ENCODE data around the gene UPK2. TPM values are rescaled to one million over a fixed set of nuclear protein-coding genes. Genes with fewer than 3 reads are reported as not detected.

UPK2 gene
- total and polyA plus RNA-seq, 2 of the 13 experiments (the other 11 are each of a cell fraction or from before 2014, with no cell fraction given), result not detected

GRCh38 chr11:119006656-119007055 lies 50.6 kb downstream of the UPK2 start:
- no peaks in the 10 kb centered on the region for H4K20me1 ChIP-seq (ENCODE audit: insufficient read depth, low read length)
- POLR2A ChIA-PET, result no interaction called here
- no peak overlapping the region for H3K9ac ChIP-seq (ENCODE audit: insufficient read depth, low read depth, low read length)
- 93% methylated on average over 4 of the region's 4 CpGs for WGBS (ENCODE audit: low lambda C conversion rate)
- DNase-seq (ENCODE audit: low spot score), result no peak
- H3K4me2 ChIP-seq (ENCODE audit: low read depth, low read length), result no peak overlapping the region
- no peaks in the 10 kb centered on the region for H3K27me3 ChIP-seq (ENCODE audit: control insufficient read depth in 1 of 2, insufficient read depth in 2 of 2, low read length in 2 of 2)
- H3K79me2 ChIP-seq (ENCODE audit: insufficient read depth, low read length), result no peaks in the 10 kb centered on the region
- CTCF ChIA-PET (ENCODE audit: low intra/inter-chr PET ratio, low total read pairs), result no interaction called here
- TF ChIP-seq ZNF891 (CRISPR knock-in tag; IDR thresholded peaks at IDR 0.05) (no peak), GMEB2 (CRISPR knock-in tag; IDR thresholded peaks at IDR 0.05; ENCODE audit: low read depth) (no peak), EEA1 (CRISPR knock-in tag; IDR thresholded peaks at IDR 0.05; ENCODE audit: borderline replicate concordance) (no peak), FOXK1 (CRISPR knock-in tag; IDR thresholded peaks at IDR 0.05; ENCODE audit: borderline replicate concordance, low read depth) (no peak), LRRFIP1 (CRISPR knock-in tag; conservative IDR thresholded peaks at IDR 0.05) (no peak), ZMYM4 (CRISPR knock-in tag; IDR thresholded peaks at IDR 0.05) (no peak), NR1H2 (CRISPR knock-in tag; IDR thresholded peaks at IDR 0.05; ENCODE audit: borderline replicate concordance, low read depth) (no peak), SAFB2 (CRISPR knock-in tag; IDR thresholded peaks at IDR 0.05; ENCODE audit: borderline replicate concordance, low read depth) (no peak), SMC3 (IDR thresholded peaks at IDR 0.05; ENCODE audit: low read length) (no peak)
- FAIRE-seq, result no peak
- no peak overlapping the region for H3K27ac ChIP-seq (ENCODE audit: extremely low read length, insufficient read depth, low read length)
- no peaks in the 10 kb centered on the region for H3K9me3 ChIP-seq (ENCODE audit: low read length)
- no peaks in the 10 kb centered on the region for H3K4me1 ChIP-seq (ENCODE audit: insufficient read depth, low read length)
- in situ Hi-C loops (cut with HindIII; ENCODE audit: extremely low pct_ligation_motif_present, low pct_unique_long_range_greater_than_20kb), result no loop called here
- peaks cover 8 to 40% of the 10 kb centered on the region in 2 experiments; a peak in 4 of 5 replicates for H3K36me3 ChIP-seq (replicated peaks in 1 of 2; ENCODE audit: control insufficient read depth in 1 of 2, insufficient read depth in 2 of 2, low read length in 2 of 2)
- no peak overlapping the region for H2AFZ ChIP-seq (ENCODE audit: low read length)
- intact Hi-C loops (cut with micrococcal nuclease; ENCODE audit: unreplicated experiment), result no loop called here
- BruUV-seq (replicated peaks), result no TSS peak
- ATAC-seq, result no peak
- H3K4me3 ChIP-seq (replicated peaks in 1 of 3; ENCODE audit: insufficient read depth in 1 of 3, low read depth in 2 of 3, low read length in 3 of 3), result no peak overlapping the region

Small RNA genes within 50 kb of the gene (microRNA-seq; reads per million reads assigned to microRNA genes)
- gene MIR4492, result not detected

Small RNA genes within 50 kb of the gene (small RNA-seq; reads per million reads assigned to genes)
- gene AP003392.2 (ENCODE audit: insufficient read depth in 2 of 3, insufficient read length in 3 of 3, low read depth in 2 of 3, low replicate concordance in 1 of 3) (0 reads per million in 3 experiments), gene MIR4492 (ENCODE audit: insufficient read depth in 2 of 3, insufficient read length in 3 of 3, low read depth in 2 of 3, low replicate concordance in 1 of 3) (0 reads per million in 3 experiments), gene RF00017 (ENCODE audit: insufficient read depth in 2 of 3, insufficient read length in 3 of 3, low read depth in 2 of 3, low replicate concordance in 1 of 3) (0 reads per million in 3 experiments), gene RF00019 (ENCODE audit: insufficient read depth in 2 of 3, insufficient read length in 3 of 3, low read depth in 2 of 3, low replicate concordance in 1 of 3) (0 reads per million in 3 experiments), gene RN7SL688P (ENCODE audit: insufficient read depth in 2 of 3, insufficient read length in 3 of 3, low read depth in 2 of 3, low replicate concordance in 1 of 3) (0 reads per million in 3 experiments)

Other genes starting within 250 kb of the UPK2 start
- gene DDX6, start 165.1 kb upstream of the UPK2 start, total RNA-seq (2016; rRNA removed; fragmentation: Illumina TruSeq; extraction: Trizol), result 59.2 and 163 TPM in 2 replicates
- 20.9 and 21.1 TPM in 2 replicates for gene DDX6, start 165.1 kb upstream of the UPK2 start, polyA plus RNA-seq (2011; rRNA removed)
- not detected in 2 replicates for gene CXCR5, start 72.4 kb upstream of the UPK2 start, total RNA-seq (2016; rRNA removed; fragmentation: Illumina TruSeq; extraction: Trizol)
- not detected in 2 replicates for gene CXCR5, start 72.4 kb upstream of the UPK2 start, polyA plus RNA-seq (2011; rRNA removed)
- gene BCL9L, start 30.4 kb upstream of the UPK2 start, total RNA-seq (2016; rRNA removed; fragmentation: Illumina TruSeq; extraction: Trizol), result 3.7 and 5.5 TPM in 2 replicates
- gene BCL9L, start 30.4 kb upstream of the UPK2 start, polyA plus RNA-seq (2011; rRNA removed), result 4.1 and 4.5 TPM in 2 replicates
- gene FOXR1, start 15.5 kb downstream of the UPK2 start, total RNA-seq (2016; rRNA removed; fragmentation: Illumina TruSeq; extraction: Trizol), result not detected in 2 replicates
- gene FOXR1, start 15.5 kb downstream of the UPK2 start, polyA plus RNA-seq (2011; rRNA removed), result not detected in 2 replicates
- 9.2 and 25.0 TPM in 2 replicates for gene CENATAC, start 41.8 kb downstream of the UPK2 start, total RNA-seq (2016; rRNA removed; fragmentation: Illumina TruSeq; extraction: Trizol)
- 19.8 and 21.7 TPM in 2 replicates for gene CENATAC, start 41.8 kb downstream of the UPK2 start, polyA plus RNA-seq (2011; rRNA removed)
- 1,415 and 1,643 TPM in 2 replicates for gene RPS25, start 62.0 kb downstream of the UPK2 start, total RNA-seq (2016; rRNA removed; fragmentation: Illumina TruSeq; extraction: Trizol)
- 647 and 839 TPM in 2 replicates for gene RPS25, start 62.0 kb downstream of the UPK2 start, polyA plus RNA-seq (2011; rRNA removed)
- gene TRAPPC4, start 62.5 kb downstream of the UPK2 start, total RNA-seq (2016; rRNA removed; fragmentation: Illumina TruSeq; extraction: Trizol), result 97.4 and 124 TPM in 2 replicates
- gene TRAPPC4, start 62.5 kb downstream of the UPK2 start, polyA plus RNA-seq (2011; rRNA removed), result 126 and 140 TPM in 2 replicates
- gene SLC37A4, start 74.6 kb downstream of the UPK2 start, total RNA-seq (2016; rRNA removed; fragmentation: Illumina TruSeq; extraction: Trizol), result 25.6 and 43.0 TPM in 2 replicates
- 56.1 and 59.7 TPM in 2 replicates for gene SLC37A4, start 74.6 kb downstream of the UPK2 start, polyA plus RNA-seq (2011; rRNA removed)
- gene HYOU1, start 100.9 kb downstream of the UPK2 start, total RNA-seq (2016; rRNA removed; fragmentation: Illumina TruSeq; extraction: Trizol), result 50.0 and 127 TPM in 2 replicates
- gene HYOU1, start 100.9 kb downstream of the UPK2 start, polyA plus RNA-seq (2011; rRNA removed), result 155 and 164 TPM in 2 replicates
- 21.6 and 23.3 TPM in 2 replicates for gene VPS11, start 111.5 kb downstream of the UPK2 start, total RNA-seq (2016; rRNA removed; fragmentation: Illumina TruSeq; extraction: Trizol)
- gene VPS11, start 111.5 kb downstream of the UPK2 start, polyA plus RNA-seq (2011; rRNA removed), result 13.7 and 18.9 TPM in 2 replicates
- gene HMBS, start 128.6 kb downstream of the UPK2 start, total RNA-seq (2016; rRNA removed; fragmentation: Illumina TruSeq; extraction: Trizol), result 9.4 and 14.0 TPM in 2 replicates
- 46.8 and 46.9 TPM in 2 replicates for gene HMBS, start 128.6 kb downstream of the UPK2 start, polyA plus RNA-seq (2011; rRNA removed)
- gene DPAGT1, start 145.6 kb downstream of the UPK2 start, total RNA-seq (2016; rRNA removed; fragmentation: Illumina TruSeq; extraction: Trizol), result 15.1 and 37.6 TPM in 2 replicates
- 63.9 and 70.7 TPM in 2 replicates for gene DPAGT1, start 145.6 kb downstream of the UPK2 start, polyA plus RNA-seq (2011; rRNA removed)
- 1.2 and 3.7 TPM in 2 replicates for gene C2CD2L, start 151.0 kb downstream of the UPK2 start, total RNA-seq (2016; rRNA removed; fragmentation: Illumina TruSeq; extraction: Trizol)
- 5.5 and 6.0 TPM in 2 replicates for gene C2CD2L, start 151.0 kb downstream of the UPK2 start, polyA plus RNA-seq (2011; rRNA removed)
- gene HINFP, start 165.3 kb downstream of the UPK2 start, total RNA-seq (2016; rRNA removed; fragmentation: Illumina TruSeq; extraction: Trizol), result 13.3 and 15.1 TPM in 2 replicates
- gene HINFP, start 165.3 kb downstream of the UPK2 start, polyA plus RNA-seq (2011; rRNA removed), result 21.4 and 27.5 TPM in 2 replicates
- not detected in 2 replicates for gene ABCG4, start 192.8 kb downstream of the UPK2 start, total RNA-seq (2016; rRNA removed; fragmentation: Illumina TruSeq; extraction: Trizol)
- gene ABCG4, start 192.8 kb downstream of the UPK2 start, polyA plus RNA-seq (2011; rRNA removed), result not detected in 2 replicates
- 6.8 and 11.0 TPM in 2 replicates for gene NLRX1, start 212.4 kb downstream of the UPK2 start, total RNA-seq (2016; rRNA removed; fragmentation: Illumina TruSeq; extraction: Trizol)
- 8.7 and 11.6 TPM in 2 replicates for gene NLRX1, start 212.4 kb downstream of the UPK2 start, polyA plus RNA-seq (2011; rRNA removed)
- 0.24 TPM in 1 of 2 replicates, not detected in the other for gene NHERF4, start 229.2 kb downstream of the UPK2 start, total RNA-seq (2016; rRNA removed; fragmentation: Illumina TruSeq; extraction: Trizol)
- gene NHERF4, start 229.2 kb downstream of the UPK2 start, polyA plus RNA-seq (2011; rRNA removed), result 0.12 and 0.38 TPM in 2 replicates

Measured in HepG2 (cell line).